Stimulated activated CD8-positive, alpha-beta memory T cell treated with anti-CD3 and anti-CD28 coated beads, Interleukin-15, amount 100 ng/mL, for 48 hours (primary cell): ENCODE measurements around the gene MOB1B.

Experiments
- DNase-seq, 2 donors: peaks; one replicate each; pipeline ENCODE4 v3.0.0-alpha.2; 2020; ENCODE audit warnings: low read depth in 2 of 2

The MOB1B gene

GRCh38 chr4:70914631-70915030, 12.5 kb downstream of the MOB1B start:
- no peak for DNase-seq

GRCh38 chr4:70915036-70915815, 13.1 kb downstream of the MOB1B start:
- no peak for DNase-seq

GRCh38 chr4:70915874-70916559, 13.8 kb downstream of the MOB1B start:
- DNase-seq, result no peak

- no peak for DNase-seq
These were observed 18.4 kb downstream of the MOB1B start for GRCh38 chr4:70920592-70920991.

GRCh38 chr4:70925418-70925817, 23.2 kb downstream of the MOB1B start:
- DNase-seq, result no peak

- DNase-seq, result no peak
These were observed 23.9 kb downstream of the MOB1B start for GRCh38 chr4:70925899-70926635.

GRCh38 chr4:70927502-70928137, 25.5 kb downstream of the MOB1B start:
- no peak for DNase-seq

GRCh38 chr4:70930530-70931256, 28.5 kb downstream of the MOB1B start:
- no peak for DNase-seq

GRCh38 chr4:70931347-70931746, 29.2 kb downstream of the MOB1B start:
- DNase-seq, result no peak

- no peak for DNase-seq
These were observed 30.8 kb downstream of the MOB1B start for GRCh38 chr4:70932984-70933383.

- DNase-seq, result no peak
These were observed 33.0 kb downstream of the MOB1B start for GRCh38 chr4:70935038-70935695.

GRCh38 chr4:70936200-70936787, 34.1 kb downstream of the MOB1B start:
- no peak for DNase-seq

- DNase-seq, result no peak
These were observed 35.9 kb downstream of the MOB1B start for GRCh38 chr4:70938086-70938485.

GRCh38 chr4:70940134-70940533, 38.0 kb downstream of the MOB1B start:
- no peak for DNase-seq

- no peak for DNase-seq
These were observed 40.9 kb downstream of the MOB1B start for GRCh38 chr4:70943114-70943513.

GRCh38 chr4:70945046-70945445, 42.9 kb downstream of the MOB1B start:
- DNase-seq, result no peak

- DNase-seq, result no peak
These were observed 43.4 kb downstream of the MOB1B start for GRCh38 chr4:70945452-70946055.

- no peak for DNase-seq
These were observed 44.8 kb downstream of the MOB1B start for GRCh38 chr4:70946939-70947338.

GRCh38 chr4:70948665-70949260, 46.6 kb downstream of the MOB1B start:
- no peak for DNase-seq

GRCh38 chr4:70954032-70954431, 51.9 kb downstream of the MOB1B start:
- DNase-seq, result no peak
